Natural killer cell (primary cell): ENCODE data around the gene NAA38. TPM values are rescaled to one million over a fixed set of nuclear protein-coding genes. Genes with fewer than 3 reads are reported as not detected.

ENCODE experiments used
- ATAC-seq, 3 donors: fragments of 150-1000 bp in 2 of 3; fragments of 200-7000 bp in 1 of 3; cut with Tn5 transposase; 1 replicate in 1 of 3; 2 replicates in 2 of 3; pipeline ENCODE4 v1.10.0; 2021; ENCODE audit warnings: mild to moderate bottlenecking in 2 of 3, moderate library complexity in 2 of 3
- DNase-seq, 2 donors: peaks; one replicate each; pipeline versions ENCODE4 v3.0.0 to v3.0.0-alpha.2; 2013 to 2021; ENCODE audit warnings: mixed read lengths in 1 of 2
- H3K27ac ChIP-seq: one replicate; pipeline ENCODE4 v1.5.1; 2013; ENCODE audit warnings: mild to moderate bottlenecking, low read length
- H3K27me3 ChIP-seq: one replicate; pipeline ENCODE4 v1.6.1; 2013; ENCODE audit warnings: low read length; ENCODE audit not compliant: control insufficient read depth, insufficient read depth
- H3K36me3 ChIP-seq: one replicate; pipeline ENCODE4 v1.6.1; 2013; ENCODE audit warnings: low read length; ENCODE audit not compliant: control insufficient read depth, insufficient read depth
- H3K4me1 ChIP-seq: one replicate; pipeline ENCODE4 v1.6.1; 2013; ENCODE audit warnings: low read length; ENCODE audit not compliant: control insufficient read depth, insufficient read depth
- H3K4me3 ChIP-seq: one replicate; pipeline ENCODE4 v1.5.1; 2013; ENCODE audit warnings: low read length
- H3K9me3 ChIP-seq: one replicate; pipeline ENCODE4 v1.6.1; 2013; ENCODE audit warnings: low read length; ENCODE audit not compliant: control insufficient read depth, insufficient read depth
- H3K27ac Mint-ChIP-seq, 2 donors: one replicate each; pipeline ENCODE4 v1.8.0; 2022; ENCODE audit warnings: mild to moderate bottlenecking in 2 of 2, mixed read lengths in 2 of 2, moderate library complexity in 1 of 2
- H3K27me3 Mint-ChIP-seq, 2 donors: one replicate each; pipeline ENCODE4 v1.8.0; 2022; ENCODE audit warnings: low read depth in 2 of 2, mixed read lengths in 2 of 2
- H3K36me3 Mint-ChIP-seq: one replicate; pipeline ENCODE4 v1.8.0; 2022; ENCODE audit warnings: mixed read lengths
- H3K4me1 Mint-ChIP-seq, 2 donors: one replicate each; pipeline ENCODE4 v1.8.0; 2022; ENCODE audit warnings: mixed read lengths in 2 of 2
- H3K4me3 Mint-ChIP-seq: one replicate; pipeline ENCODE4 v1.8.0; 2022; ENCODE audit warnings: mild to moderate bottlenecking, moderate library complexity, mixed read lengths
- H3K9me3 Mint-ChIP-seq, 2 donors: one replicate each; pipeline ENCODE4 v1.8.0; 2022; ENCODE audit warnings: mixed read lengths in 2 of 2
- CTCF ChIP-seq: fragments of 200-600 bp; IDR thresholded peaks from one replicate; pipeline ENCODE4 v1.8.0; 2022; ENCODE audit warnings: antibody characterized with exemption
- WGBS: methylation state at CpG from one replicate; pipeline ENCODE4 v1.1.7; 2013; ENCODE audit warnings: missing lambda C conversion rate; ENCODE audit not compliant: insufficient coverage; 5-methylcytosine and 5-hydroxymethylcytosine counted together
- intact Hi-C: fragments of 100-400 bp; cut with micrococcal nuclease; formaldehyde crosslinking; loops from one replicate; pipeline ENCODE4 v1.14.2; 2022
- total RNA-seq, 4 donors: library from RNA; stranded (reverse); fragments of 120-200 nt in 1 of 4; gene quantifications; one replicate each; pipeline versions ENCODE4 v1.2.3 to v1.2.4, GENCODE V29; 2013 to 2022

Gene NAA38
- total RNA-seq, 3 donors from 2014 or later (not counting 1 experiment from before 2014, with no cell fraction given) = 35.9 to 40.3 (median 37.3) TPM

- H3K27me3 Mint-ChIP-seq = peaks cover 6 to 9% of the 10 kb centered on the region in 2 donors
- H3K4me3 Mint-ChIP-seq = no peak overlapping the region
- Histone ChIP-seq H3K27me3 (no peaks in the 10 kb centered on the region), H3K4me3 (no peak overlapping the region), H3K4me1 (no peaks in the 10 kb centered on the region), H3K36me3 (no peaks in the 10 kb centered on the region), H3K27ac (no peak overlapping the region), H3K9me3 (no peaks in the 10 kb centered on the region)
- H3K27ac Mint-ChIP-seq = no peak overlapping the region
- H3K4me1 Mint-ChIP-seq = no peaks in the 10 kb centered on the region
- DNase-seq (no peak), ATAC-seq (no peak)
- no peaks in the 10 kb centered on the region for H3K9me3 Mint-ChIP-seq
- H3K36me3 Mint-ChIP-seq = no peaks in the 10 kb centered on the region
- intact Hi-C loops = no loop called here
- no peak for TF ChIP-seq CTCF
- 74% methylated on average over 11 of the region's 11 CpGs for WGBS
Measured at GRCh38 chr17:7809086-7809790, 48.1 kb downstream of the NAA38 start.

GRCh38 chr17:7807206-7807605, 50.2 kb downstream of the NAA38 start:
- no peaks in the 10 kb centered on the region for H3K9me3 Mint-ChIP-seq
- peaks cover 9 to 12% of the 10 kb centered on the region in 2 donors for H3K27me3 Mint-ChIP-seq
- no peaks in the 10 kb centered on the region for H3K4me1 ChIP-seq
- H3K27ac Mint-ChIP-seq = no peak overlapping the region
- H3K4me3 Mint-ChIP-seq = no peak overlapping the region
- no peaks in the 10 kb centered on the region for H3K4me1 Mint-ChIP-seq
- WGBS = 95% methylated on average over 21 of the region's 21 CpGs
- DNase-seq = no peak
- intact Hi-C loops = no loop called here
- no peaks in the 10 kb centered on the region for H3K9me3 ChIP-seq
- no peak overlapping the region for H3K4me3 ChIP-seq
- no peak for TF ChIP-seq CTCF
- no peaks in the 10 kb centered on the region for H3K27me3 ChIP-seq
- H3K27ac ChIP-seq = no peak overlapping the region
- no peaks in the 10 kb centered on the region for H3K36me3 Mint-ChIP-seq
- ATAC-seq = no peak
- H3K36me3 ChIP-seq = no peaks in the 10 kb centered on the region

Other genes with a start within 250 kb of the NAA38 start
- 10 to 100 TPM; 23.7 to 40.2 (median 29.5) TPM for gene FXR2, start 242.7 kb downstream of the NAA38 start, total RNA-seq
- gene SAT2, start 229.7 kb downstream of the NAA38 start, total RNA-seq = 10 to 100 TPM; 63.0 to 71.6 (median 70.1) TPM
- not detected for gene SHBG, start 227.4 kb downstream of the NAA38 start, total RNA-seq
- under 1 TPM in 2 of 3 donors, not detected in 1; 0.18 to 0.19 TPM for gene ATP1B2, start 206.6 kb downstream of the NAA38 start, total RNA-seq
- 10 to 100 TPM; 56.5 to 65.5 (median 62.0) TPM for gene TP53, start 170.1 kb downstream of the NAA38 start, total RNA-seq
- 10 to 100 TPM in 2 of 3 donors, 1 to 10 TPM in 1; 9.9 to 12.8 (median 12.0) TPM for gene WRAP53, start 169.1 kb downstream of the NAA38 start, total RNA-seq
- gene EFNB3, start 152.4 kb downstream of the NAA38 start, total RNA-seq = not detected
- under 1 TPM in 2 of 3 donors, not detected in 1; 0.05 to 0.07 TPM for gene DNAH2, start 139.8 kb downstream of the NAA38 start, total RNA-seq
- gene KDM6B, start 23.3 kb downstream of the NAA38 start, total RNA-seq = 100 to 1,000 TPM; 104 to 165 (median 149) TPM
- 10 to 100 TPM; 12.7 to 45.5 (median 27.6) TPM for gene TMEM88, start 2.5 kb downstream of the NAA38 start, total RNA-seq
- 10 to 100 TPM; 11.0 to 18.3 (median 11.5) TPM for gene CYB5D1, start 444 bp upstream of the NAA38 start, total RNA-seq
- gene CHD3, start 31.2 kb upstream of the NAA38 start, total RNA-seq = 100 to 1,000 TPM; 215 to 275 (median 218) TPM
- gene RNF227, start 58.7 kb upstream of the NAA38 start, total RNA-seq = 1 to 10 TPM; 3.6 to 5.9 (median 4.7) TPM
- 10 to 100 TPM in 1 of 3 donors, 1 to 10 TPM in 2; 7.9 to 11.7 (median 9.3) TPM for gene KCNAB3, start 72.3 kb upstream of the NAA38 start, total RNA-seq
- gene TRAPPC1, start 74.4 kb upstream of the NAA38 start, total RNA-seq = 100 to 1,000 TPM; 122 to 144 (median 135) TPM
- gene CNTROB, start 74.6 kb upstream of the NAA38 start, total RNA-seq = 10 to 100 TPM; 36.3 to 49.8 (median 45.2) TPM
- not detected for gene GUCY2D, start 145.1 kb upstream of the NAA38 start, total RNA-seq
- not detected for gene ALOX15B, start 181.5 kb upstream of the NAA38 start, total RNA-seq
- under 1 TPM; 0.29 to 0.58 (median 0.56) TPM for gene ALOX12B, start 230.2 kb upstream of the NAA38 start, total RNA-seq